Heart right ventricle (tissue), 16 donors: Measurements from ENCODE around the gene VPS54. TPM values are rescaled to one million over a fixed set of nuclear protein-coding genes. Genes with fewer than 3 reads are reported as not detected.

ENCODE experiments used
- ATAC-seq, 8 donors: fragments of 200-7000 bp; cut with Tn5 transposase; one replicate each; pipeline ENCODE4 v1.9.1; 2020; ENCODE audit warnings: mild to moderate bottlenecking in 8 of 8, moderate library complexity in 8 of 8, moderate number of reproducible peaks in 1 of 8
- DNase-seq, 2 donors: peaks; one replicate each; pipeline ENCODE4 v3.0.0-alpha.2; 2020
- H3K27ac ChIP-seq, 10 donors: fragments of 200-600 bp; sonication (generic) in 2 of 10; one replicate each; pipeline versions ENCODE4 v1.5.0 to v1.8.0; 2020 to 2022; ENCODE audit warnings: mild to moderate bottlenecking in 3 of 10
- H3K27me3 ChIP-seq, 7 donors: fragments of 200-600 bp; one replicate each; pipeline ENCODE4 v1.8.0; 2021 to 2022; ENCODE audit warnings: mild to moderate bottlenecking in 2 of 7
- H3K36me3 ChIP-seq, 9 donors: fragments of 200-600 bp; sonication (generic) in 1 of 9; one replicate each; pipeline versions ENCODE4 v1.5.0 to v1.8.0; 2020 to 2022; ENCODE audit warnings: mild to moderate bottlenecking in 2 of 9
- H3K4me1 ChIP-seq, 9 donors: fragments of 200-600 bp; sonication (generic) in 1 of 9; one replicate each; pipeline versions ENCODE4 v1.5.0 to v1.8.0; 2020 to 2022; ENCODE audit warnings: mild to moderate bottlenecking in 4 of 9
- H3K4me3 ChIP-seq, 10 donors: fragments of 200-600 bp; sonication (generic) in 2 of 10; one replicate each; pipeline versions ENCODE4 v1.5.0 to v1.8.0; 2020 to 2022; ENCODE audit warnings: mild to moderate bottlenecking in 7 of 10, moderate library complexity in 2 of 10
- H3K9me3 ChIP-seq, 11 donors: fragments of 200-600 bp in 10 of 11; sonication (generic) in 2 of 11; one replicate each; pipeline versions ENCODE4 v1.5.0 to v1.8.0; 2013 to 2022; ENCODE audit warnings: mild to moderate bottlenecking in 2 of 11, control low read depth in 1 of 11, moderate library complexity in 1 of 11
- WGBS, 2 donors: extraction: QIAGEN DNeasy Blood & Tissue Kit; methylation state at CpG; one replicate each; pipeline ENCODE4 v1.1.7; 2013; ENCODE audit warnings: inconsistent platforms in 1 of 2; 5-methylcytosine and 5-hydroxymethylcytosine counted together
- intact Hi-C, 10 donors: fragments of 100-400 bp; cut with DNase I; formaldehyde crosslinking; loops; one replicate each; pipeline versions ENCODE4 v1.11.1 to v1.14.2; 2022
- polyA plus RNA-seq, 2 donors: library from polyadenylated mRNA; stranded (reverse); fragments of 200-250 nt; gene quantifications; one replicate each; pipeline ENCODE4 v1.2.3, GENCODE V29; 2013
- total RNA-seq, 10 donors: library from RNA; stranded (reverse); fragmentation: NEBNext Ultra II Directional in 3 of 10; extraction: Animal tissue kit (Norgen Biotek cat#: 25700) in 3 of 10; gene quantifications; one replicate each; pipeline versions ENCODE4 v1.2.1 to v1.2.4, GENCODE V29; 2021 to 2023
- TF ChIP-seq, protein P1 (sequence below), 9 donors: fragments of 200-600 bp; sonication (generic) in 2 of 9; IDR thresholded peaks; one replicate each; pipeline versions ENCODE4 v1.5.0 to v1.8.0; 2021 to 2022; ENCODE audit warnings: antibody characterized with exemption in 9 of 9, mild to moderate bottlenecking in 5 of 9, moderate library complexity in 1 of 9
- donor health status: Arrhythmogenic right ventricular cardiomyopathy.
- donor health status: ischemic (EF 13 %, LVEDD 7.1; RV severe dilation, severe dysfunction).
- donor health status: healthy with polysubstance abuse.
- donor health status: DM: no; HTN: yes; CAD: no.
- donor health status: DM: no; HTN: no; CAD: no.
- donor health status: ischemic (EF 25% LVEDD 6.9; RV normal size, moderate dysfunction).
- donor health status: ischemic (EF 25% LVEDD 5.7; RV mildly dilated, moderate dysfunction).
- donor health status: healthy.
- donor health status: DM: yes; HTN: yes; CAD: no.
- donor health status: Ischemic cardiomyopathy.
- donor health status: ischemic (EF 35%, LVEDD 5.7; RV mildly dilated, moderate dysfunction).
- donor health status: nonischemic (EF 11% LVEDD 7.7; RV severe dilation, severe dysfunction).
- donor health status: DM: yes; HTN: yes; CAD: no.
- donor health status: PGD.
- donor health status: ischemic (EF 29% LVEDD 5.4; RV normal size, mild dysfunction).
- donor health status: nonischemic (EF 23%, LVEDD 6.1; RV moderate dilation, normal function).

Gene VPS54
- total and polyA plus RNA-seq, 12 donors: 8.3 to 12.7 (median 10.5) TPM

DNA sequence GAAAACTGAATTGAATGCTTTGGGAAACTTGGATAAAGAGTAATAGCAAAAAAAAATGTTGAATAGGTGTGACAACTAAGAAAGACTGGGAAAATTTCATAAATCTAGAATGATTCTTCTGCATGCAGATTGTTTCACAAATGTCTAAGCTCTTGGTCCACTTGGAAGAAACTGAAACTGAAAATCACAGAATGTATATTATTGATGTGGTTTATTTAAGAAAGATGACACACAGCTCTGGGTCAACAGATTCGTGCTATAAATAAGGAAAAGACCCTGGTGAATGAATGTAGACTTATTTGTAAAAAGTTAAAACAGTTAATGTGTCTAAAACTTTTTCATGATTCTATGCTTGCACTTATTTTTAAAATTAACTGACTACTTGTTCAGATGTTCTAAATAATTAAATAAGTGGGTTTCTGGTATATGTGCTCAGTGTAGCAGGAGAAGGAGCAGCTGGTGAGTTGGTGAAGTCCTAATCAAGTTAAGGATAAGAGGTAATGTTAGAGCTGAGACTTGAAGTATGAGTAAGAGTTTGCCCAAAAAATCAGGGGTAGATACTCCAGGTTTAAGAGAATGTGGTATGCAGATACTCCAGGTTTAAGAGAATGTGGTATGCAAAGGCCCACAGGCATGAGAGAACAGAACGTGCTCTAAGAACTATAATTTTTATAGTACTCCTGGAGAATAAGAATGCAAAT, 153.1 kb downstream of the VPS54 start:
- Histone ChIP-seq H3K4me3 (no peak overlapping the region), H3K27me3 (no peaks in the 10 kb centered on the region), H3K4me1 (peaks cover 0 to 48% (median 26%) of the 10 kb centered on the region in 9 donors), H3K36me3 (peaks cover 0 to 75% (median 9%) of the 10 kb centered on the region in 9 donors), H3K9me3 (no peaks in the 10 kb centered on the region), H3K27ac (no peak overlapping the region)
- 77% methylated on average over 2 of the region's 2 CpGs for WGBS, 2 donors
- intact Hi-C loops: no loop called here
- ATAC-seq: no peak
- TF ChIP-seq, protein P1, sequence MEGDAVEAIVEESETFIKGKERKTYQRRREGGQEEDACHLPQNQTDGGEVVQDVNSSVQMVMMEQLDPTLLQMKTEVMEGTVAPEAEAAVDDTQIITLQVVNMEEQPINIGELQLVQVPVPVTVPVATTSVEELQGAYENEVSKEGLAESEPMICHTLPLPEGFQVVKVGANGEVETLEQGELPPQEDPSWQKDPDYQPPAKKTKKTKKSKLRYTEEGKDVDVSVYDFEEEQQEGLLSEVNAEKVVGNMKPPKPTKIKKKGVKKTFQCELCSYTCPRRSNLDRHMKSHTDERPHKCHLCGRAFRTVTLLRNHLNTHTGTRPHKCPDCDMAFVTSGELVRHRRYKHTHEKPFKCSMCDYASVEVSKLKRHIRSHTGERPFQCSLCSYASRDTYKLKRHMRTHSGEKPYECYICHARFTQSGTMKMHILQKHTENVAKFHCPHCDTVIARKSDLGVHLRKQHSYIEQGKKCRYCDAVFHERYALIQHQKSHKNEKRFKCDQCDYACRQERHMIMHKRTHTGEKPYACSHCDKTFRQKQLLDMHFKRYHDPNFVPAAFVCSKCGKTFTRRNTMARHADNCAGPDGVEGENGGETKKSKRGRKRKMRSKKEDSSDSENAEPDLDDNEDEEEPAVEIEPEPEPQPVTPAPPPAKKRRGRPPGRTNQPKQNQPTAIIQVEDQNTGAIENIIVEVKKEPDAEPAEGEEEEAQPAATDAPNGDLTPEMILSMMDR (IDR thresholded peaks at IDR 0.05): no peak
- no peak for DNase-seq

DNA sequence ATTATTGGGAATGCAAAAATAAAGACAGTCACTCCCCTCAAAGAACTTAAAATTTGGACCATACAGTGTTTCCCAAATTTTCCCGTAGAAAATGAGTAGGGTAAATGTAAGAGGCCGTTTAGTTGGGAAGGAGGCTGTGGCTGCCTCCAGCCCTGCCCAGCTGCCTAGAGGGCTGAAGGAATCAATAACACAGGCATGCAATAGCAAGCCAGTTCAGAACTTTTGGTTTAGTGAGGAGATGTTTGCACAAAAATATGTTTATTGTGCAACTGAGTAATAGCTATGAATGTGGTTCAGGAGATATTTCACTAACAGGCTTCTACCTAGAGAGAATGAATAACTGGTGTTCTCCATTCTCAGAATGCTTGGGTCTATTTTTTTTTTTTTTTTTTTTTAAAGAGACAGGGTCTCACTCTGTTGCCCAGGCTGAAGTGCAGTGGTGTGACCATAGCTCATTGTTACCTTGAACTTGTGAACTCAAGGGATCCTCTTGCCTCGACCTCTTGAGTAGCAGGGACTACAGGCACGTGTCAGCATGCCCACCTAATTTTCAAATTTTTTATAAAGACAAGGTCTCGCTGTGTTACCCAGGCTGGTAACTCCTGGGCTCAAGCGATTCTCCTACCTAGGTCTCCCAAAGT, 153.9 kb downstream of the VPS54 start:
- TF ChIP-seq, protein P1 (IDR thresholded peaks at IDR 0.05): no peak
- WGBS, 2 donors: 93 to 94% methylated on average over 6 of the region's 6 CpGs
- no peak for DNase-seq
- peaks cover 0 to 81% (median 11%) of the 10 kb centered on the region in 9 donors for H3K36me3 ChIP-seq
- intact Hi-C loops: no loop called here
- H3K9me3 ChIP-seq: no peaks in the 10 kb centered on the region
- no peak overlapping the region for H3K27ac ChIP-seq
- peaks cover 0 to 43% (median 24%) of the 10 kb centered on the region in 9 donors for H3K4me1 ChIP-seq
- H3K4me3 ChIP-seq: no peak overlapping the region
- ATAC-seq: no peak
- H3K27me3 ChIP-seq: no peaks in the 10 kb centered on the region

DNA sequence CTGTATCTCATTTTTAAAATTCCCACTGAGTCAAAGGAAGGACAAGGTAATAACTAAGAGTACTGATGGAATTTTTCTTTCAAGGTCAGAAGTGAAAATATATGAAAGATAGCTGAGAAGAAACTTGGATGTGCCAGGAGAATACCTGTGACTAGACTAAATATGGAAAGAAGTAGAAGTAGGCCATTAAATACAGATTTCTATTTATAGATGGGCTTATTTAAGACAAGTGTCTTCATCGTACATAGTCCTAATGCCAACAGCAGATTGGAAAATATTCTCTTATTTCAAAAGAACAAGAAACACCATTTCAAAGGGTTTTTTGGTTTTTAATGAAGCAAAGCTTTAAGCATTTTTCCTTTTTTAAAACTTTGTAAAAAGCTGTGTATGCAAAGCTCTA, 155.5 kb downstream of the VPS54 start:
- no peaks in the 10 kb centered on the region for H3K27me3 ChIP-seq
- no peaks in the 10 kb centered on the region for H3K9me3 ChIP-seq
- ATAC-seq: peak in 3 of 8 donors; percentile 45 to 74 (median 60)
- TF ChIP-seq, protein P1 (IDR thresholded peaks at IDR 0.05): no peak
- intact Hi-C loops: loop anchor here in 4 of 10 donors (5.0 kb wide), 2 partner anchors 166 to 171 kb away; no protein-coding TSS in a partner anchor
- H3K27ac ChIP-seq: peak overlapping the region in 6 of 10 donors; percentile 26 to 67 (median 52)
- WGBS, 2 donors: 31 to 60% methylated on average over 1 of the region's 1 CpG
- no peak overlapping the region for H3K4me3 ChIP-seq
- H3K36me3 ChIP-seq: peaks cover 0 to 94% (median 15%) of the 10 kb centered on the region in 9 donors
- no peak for DNase-seq
- peaks cover 0 to 37% (median 24%) of the 10 kb centered on the region in 9 donors for H3K4me1 ChIP-seq

DNA sequence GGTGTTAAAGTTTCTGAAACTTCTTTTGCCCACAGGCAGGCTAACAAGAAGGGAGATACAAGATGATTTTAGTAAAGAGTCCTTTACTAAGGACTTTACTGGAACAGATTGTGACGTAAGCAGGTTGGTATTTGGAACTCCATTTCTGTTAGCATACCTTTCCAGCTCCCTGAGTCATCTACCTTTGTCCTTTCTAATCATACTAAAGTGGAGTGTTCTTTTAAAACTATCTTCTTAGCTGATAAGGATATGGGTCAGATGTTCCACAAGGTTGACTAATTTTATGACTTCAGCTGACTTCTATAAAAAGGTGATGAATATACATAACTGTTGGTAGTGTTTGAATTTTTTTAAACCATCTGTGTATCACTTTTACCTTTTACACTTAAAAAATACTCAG, 156.4 kb downstream of the VPS54 start:
- ATAC-seq (peak in 3 of 8 donors; percentile 48 to 80 (median 60)), DNase-seq (no peak)
- intact Hi-C loops: loop anchor here in 4 of 10 donors (5.0 kb wide), 2 partner anchors 166 to 171 kb away; no protein-coding TSS in a partner anchor
- Histone ChIP-seq H3K4me1 (peaks cover 0 to 37% (median 24%) of the 10 kb centered on the region in 9 donors), H3K4me3 (no peak overlapping the region), H3K36me3 (peaks cover 0 to 94% (median 22%) of the 10 kb centered on the region in 9 donors), H3K9me3 (no peaks in the 10 kb centered on the region), H3K27ac (peak overlapping the region in 7 of 10 donors; percentile 23 to 67 (median 49)), H3K27me3 (no peaks in the 10 kb centered on the region)
- TF ChIP-seq, protein P1 (IDR thresholded peaks at IDR 0.05): no peak
- 50 to 74% methylated on average over 1 of the region's 1 CpG for WGBS, 2 donors
